ENCODE data around the gene GMDS.

The GMDS gene

GRCh38 chr6:2237001-2237400 is 8.4 kb downstream of the GMDS start:
- no peak for DNase-seq

DNA sequence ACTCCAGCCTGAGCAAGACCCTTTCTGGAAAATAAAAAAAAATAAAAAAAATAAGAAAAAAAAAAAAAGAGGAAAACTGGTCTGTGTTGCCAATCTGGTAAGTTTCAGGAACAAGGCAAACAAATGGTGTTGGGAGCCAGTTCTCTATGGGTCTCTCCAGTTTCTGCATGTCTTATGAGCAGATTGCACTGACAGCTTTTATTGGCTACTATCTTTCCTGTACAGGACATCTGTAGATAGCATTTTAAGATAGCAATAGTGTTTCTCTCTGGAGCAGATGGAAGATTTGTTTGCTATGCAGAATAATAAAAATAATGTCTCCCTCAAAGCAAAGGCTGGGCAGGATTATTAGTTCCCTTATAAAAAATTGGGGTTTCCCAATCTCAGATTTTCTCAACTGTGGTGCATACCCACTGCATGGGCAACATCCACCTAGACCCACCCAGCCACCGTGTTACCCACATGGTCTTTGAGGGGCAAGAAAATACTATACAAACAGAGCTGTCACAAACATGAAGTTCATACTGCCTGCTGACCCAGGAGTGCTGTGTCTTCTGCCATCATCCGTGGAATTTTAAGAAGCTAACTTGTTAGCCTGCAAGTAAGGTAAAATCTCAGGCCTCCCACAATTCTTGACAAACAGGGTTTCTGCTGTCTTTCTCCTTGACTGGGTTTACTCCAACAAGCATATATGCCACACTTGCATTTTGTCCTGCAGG is 9.5 kb downstream of the GMDS start:
- DNase-seq: no peak

DNA sequence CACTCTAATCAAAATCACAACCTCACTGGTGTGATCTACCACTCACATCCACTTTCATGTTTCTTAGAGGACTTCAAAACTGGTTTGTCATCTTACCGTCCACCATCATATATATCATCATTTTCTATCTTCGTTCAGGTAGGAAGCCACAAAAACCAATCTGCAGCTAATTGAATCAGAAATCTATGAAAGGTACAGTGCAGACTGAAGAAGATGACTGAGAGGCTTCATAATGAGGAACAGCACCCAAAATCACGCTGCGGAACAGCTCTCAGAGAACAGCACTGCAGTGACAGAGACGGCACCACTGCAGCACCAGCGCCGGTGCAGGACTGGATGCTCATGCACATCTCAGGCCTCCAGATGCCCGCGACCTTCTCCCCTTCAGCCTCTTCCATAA is 13.0 kb downstream of the GMDS start:
- no peak for DNase-seq

- DNase-seq: no peak
Observed at GRCh38 chr6:2231438-2231837, 14.0 kb downstream of the GMDS start.

GRCh38 chr6:2230659-2231277 is 14.6 kb downstream of the GMDS start:
- DNase-seq: no peak

- no peak for DNase-seq
Observed at GRCh38 chr6:2229742-2230141, 15.7 kb downstream of the GMDS start.

DNA sequence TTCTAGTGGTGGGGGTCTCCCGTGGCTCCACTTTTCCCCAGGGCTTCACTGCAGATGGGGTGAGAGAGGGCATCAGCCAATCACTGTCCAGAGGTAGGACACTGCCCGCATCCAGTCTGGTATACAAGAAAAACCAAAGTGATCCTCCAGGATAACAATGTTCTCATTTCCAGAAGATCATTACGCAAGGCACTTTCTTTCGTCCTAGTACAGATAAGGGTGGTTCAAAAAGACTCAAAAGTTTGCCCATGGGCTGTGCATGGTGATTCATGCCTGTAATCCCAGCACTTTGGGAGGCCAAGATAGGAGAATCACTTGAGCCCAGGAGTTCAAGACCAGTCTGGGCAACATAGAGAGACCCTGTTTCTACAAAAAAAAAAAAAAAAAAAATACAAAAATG is 16.4 kb downstream of the GMDS start:
- DNase-seq: no peak

DNA sequence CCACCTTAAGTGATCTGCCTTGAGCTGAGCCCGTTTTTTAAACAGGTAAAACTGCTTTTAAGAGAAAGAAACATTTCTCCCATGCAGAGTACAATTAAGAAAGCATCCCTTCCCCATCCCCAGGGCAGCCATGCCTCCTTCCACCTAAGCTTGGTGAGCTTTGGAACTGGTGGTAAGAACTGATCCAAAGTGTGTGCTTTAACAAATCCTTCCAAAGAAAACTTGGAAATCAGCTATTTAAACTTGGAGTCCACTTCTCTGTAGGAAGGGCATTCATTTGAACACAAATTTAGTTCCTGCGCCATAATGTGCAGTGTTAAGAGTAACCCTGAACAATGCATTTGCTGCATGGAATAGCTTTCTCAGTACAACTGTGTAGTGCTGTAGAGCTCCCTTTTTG is 17.0 kb downstream of the GMDS start:
- no peak for DNase-seq

DNA sequence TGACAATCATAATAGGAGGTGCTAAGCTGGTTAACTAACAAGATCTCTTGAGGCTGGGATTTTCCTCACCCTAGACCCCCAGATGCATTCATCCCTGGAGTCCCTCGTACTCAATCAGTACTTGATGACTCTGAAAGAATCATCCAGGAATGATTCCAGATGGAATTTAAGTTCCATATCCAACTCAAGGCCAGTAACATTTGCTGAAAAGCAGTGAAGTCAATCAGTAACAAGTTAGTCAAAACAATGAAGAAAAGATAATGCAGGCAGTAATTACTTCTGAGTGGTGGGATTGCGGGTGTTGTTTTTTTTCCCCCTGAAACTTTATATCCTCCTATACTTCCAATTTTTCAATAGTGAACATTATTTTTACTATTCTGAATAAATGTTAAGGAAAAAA is 18.6 kb downstream of the GMDS start:
- DNase-seq: no peak

GRCh38 chr6:2225422-2226392 is 19.7 kb downstream of the GMDS start:
- no peak for DNase-seq

DNA sequence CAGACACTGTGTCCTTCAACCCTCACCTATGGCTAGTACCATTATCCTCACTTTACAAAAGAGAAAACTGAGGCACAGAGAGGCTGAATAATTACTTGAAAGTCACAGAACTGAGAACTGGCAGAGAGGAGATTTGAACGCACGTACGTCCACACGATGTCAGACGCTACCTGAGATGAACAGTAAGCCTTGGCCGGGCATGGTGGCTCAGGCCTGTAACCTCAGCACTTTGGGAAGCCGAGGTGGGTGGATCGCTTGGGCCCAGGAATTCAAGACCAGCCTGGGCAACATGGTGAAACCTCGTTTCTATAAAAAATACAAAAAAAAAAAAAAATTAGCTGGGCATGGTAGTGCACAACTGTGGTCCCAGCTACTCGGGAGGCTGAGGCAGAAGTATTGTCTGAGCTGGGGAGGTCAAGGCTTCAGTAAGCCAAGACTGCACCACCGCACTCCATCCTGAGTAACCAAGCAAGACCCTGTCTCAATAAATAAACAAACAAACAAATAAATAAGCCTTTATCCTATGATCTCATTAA is 20.5 kb downstream of the GMDS start:
- no peak for DNase-seq

GRCh38 chr6:2222275-2222842 is 23.0 kb downstream of the GMDS start:
- DNase-seq: no peak

GRCh38 chr6:2221726-2222274 is 23.6 kb downstream of the GMDS start:
- DNase-seq: no peak

DNA sequence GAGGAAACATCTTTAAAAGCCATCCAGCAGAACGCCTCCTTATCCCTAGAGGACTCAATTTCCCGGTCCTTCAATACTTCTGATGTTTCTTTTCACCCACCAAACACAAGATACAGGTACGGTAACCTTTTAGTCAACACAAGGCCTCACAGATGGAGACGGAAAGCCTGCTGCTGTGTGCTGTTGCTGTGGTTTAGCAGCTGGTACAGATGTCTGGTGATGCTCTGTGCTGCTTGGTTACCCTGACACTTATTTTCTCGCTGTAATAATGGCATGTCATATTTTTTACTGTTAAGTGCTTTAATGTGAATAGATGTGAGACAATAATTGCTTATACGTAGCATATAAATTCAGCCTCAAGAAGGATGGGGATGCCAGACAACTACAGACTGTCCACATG is 25.3 kb downstream of the GMDS start:
- DNase-seq: no peak

GRCh38 chr6:2218866-2219265 is 26.5 kb downstream of the GMDS start:
- no peak for DNase-seq

DNA sequence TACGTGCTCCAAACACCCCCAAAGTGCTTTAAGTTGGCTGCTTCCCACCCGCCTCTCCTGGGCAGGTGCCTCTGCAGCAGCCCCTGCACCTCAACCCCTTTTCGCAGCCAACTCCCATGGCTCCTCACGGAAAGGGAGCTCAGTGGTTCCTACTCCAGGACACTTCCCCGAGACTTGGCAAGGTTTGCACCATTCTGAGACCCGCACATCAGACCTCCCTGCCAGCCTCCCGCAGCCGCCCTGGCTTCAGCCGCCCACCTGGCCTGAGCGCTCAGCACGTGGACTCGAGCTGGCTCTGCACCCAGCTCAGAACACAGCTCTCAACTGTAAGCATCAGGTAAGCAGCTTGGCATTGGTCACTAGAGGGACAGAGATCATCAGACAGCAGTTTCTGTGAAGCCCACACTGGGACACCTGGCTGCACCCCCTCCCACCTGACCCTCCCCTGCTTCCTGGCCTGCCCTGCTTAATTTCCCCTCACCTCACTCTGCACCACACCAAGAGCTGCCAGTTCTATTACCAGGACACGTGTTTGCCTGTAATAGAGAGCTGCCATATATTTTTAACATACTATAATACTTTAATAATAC is 28.5 kb downstream of the GMDS start:
- DNase-seq: no peak

DNA sequence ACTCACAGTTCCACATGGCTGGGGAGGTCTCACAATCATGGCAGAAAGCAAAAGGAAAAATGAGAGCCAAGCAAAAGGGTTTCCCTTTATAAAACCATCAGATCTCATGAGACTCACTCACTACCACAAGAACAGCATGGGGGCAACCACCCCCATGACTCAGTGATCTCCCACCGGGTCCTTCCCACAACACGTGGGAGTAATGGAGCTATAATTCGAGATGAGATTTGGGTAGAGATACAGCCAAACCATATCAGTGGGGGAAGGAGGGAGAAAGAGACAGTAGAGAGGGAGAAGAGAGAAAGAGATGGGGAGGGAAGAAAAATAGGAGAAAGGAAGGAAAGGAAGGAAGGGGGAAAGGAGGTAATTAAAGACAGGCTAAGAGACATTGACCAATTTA is 30.1 kb downstream of the GMDS start:
- DNase-seq: no peak

DNA sequence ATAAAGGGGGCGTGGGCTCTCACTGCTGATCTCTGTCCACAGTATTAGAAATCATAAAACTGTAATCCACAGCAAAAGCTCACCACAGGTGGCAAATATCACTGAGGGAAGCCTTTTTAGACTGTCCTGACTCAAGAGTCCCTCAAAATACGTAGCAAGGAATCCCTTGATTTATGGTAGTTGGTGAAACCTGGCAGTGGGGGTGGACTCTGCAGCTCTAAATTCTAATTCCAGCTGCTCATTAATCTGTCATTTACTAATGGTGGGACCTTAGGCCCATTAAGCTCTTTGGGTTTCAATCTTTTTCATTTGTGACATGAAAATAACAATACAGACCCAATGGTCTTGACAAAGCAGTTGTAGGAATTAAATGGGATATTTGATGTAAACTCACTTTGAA is 32.3 kb downstream of the GMDS start:
- no peak for DNase-seq

- DNase-seq: peak; percentile 24
Observed at GRCh38 chr6:2209226-2209809, 36.1 kb downstream of the GMDS start.

DNA sequence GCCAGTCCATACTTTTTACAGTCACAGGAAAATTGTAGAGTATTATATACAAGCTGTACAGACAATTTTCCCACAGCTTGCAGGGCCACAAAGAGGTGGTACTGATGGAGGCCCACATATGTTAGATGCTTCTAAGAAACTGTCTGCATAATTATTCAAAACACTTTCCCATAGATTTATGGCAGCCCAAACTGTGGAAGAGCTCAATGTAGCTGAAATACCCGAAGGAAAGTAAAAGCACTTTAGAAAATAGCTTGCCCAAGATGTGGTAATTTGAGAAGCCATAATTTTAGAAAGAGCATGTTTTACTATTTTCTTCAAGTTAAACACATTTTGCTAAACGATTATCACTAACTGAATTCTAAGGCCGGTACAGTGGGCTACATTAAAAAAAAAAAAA is 36.9 kb downstream of the GMDS start:
- DNase-seq: no peak

DNA sequence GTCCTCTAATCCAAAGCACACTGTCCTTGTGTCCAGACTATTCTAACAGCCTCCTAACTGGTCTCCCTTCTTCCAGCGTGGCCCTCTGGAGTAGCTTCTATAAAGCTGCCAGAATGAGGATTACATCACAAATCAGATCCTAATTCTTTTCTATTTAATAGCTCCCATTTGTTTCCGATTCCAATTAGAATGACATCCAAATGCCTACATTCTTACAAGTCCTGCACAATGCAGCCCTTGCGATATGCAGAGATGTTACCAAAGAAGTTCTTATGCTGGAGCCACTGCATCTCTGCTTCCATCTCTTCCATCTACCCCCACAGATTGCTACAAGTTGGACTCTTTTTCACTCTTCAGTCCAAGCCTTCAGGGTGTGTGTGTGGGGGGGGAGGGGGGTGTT is 40.0 kb downstream of the GMDS start:
- no peak for DNase-seq

DNA sequence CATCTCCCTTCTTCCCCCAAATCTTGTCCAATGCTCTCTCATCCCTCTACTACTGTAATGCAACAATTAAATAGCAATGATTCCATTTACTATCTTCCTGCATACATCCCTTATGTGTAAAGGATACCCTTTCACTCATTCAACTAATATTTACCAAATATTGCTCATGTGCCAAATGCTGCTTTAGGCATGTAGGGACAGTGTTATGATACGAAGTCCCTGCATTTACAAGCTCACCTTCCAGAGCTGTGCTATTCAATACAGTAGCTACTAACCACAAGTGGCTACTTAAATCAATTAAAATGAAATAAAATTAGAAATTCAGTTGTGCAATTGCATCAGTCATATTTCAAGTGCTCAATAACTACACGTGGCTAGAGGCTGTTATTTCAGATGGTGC is 41.1 kb downstream of the GMDS start:
- DNase-seq: no peak
